HepG2 (cell line): ENCODE data around the gene C20orf204. TPM values are rescaled to one million over a fixed set of nuclear protein-coding genes. Genes with fewer than 3 reads are reported as not detected.

ENCODE experiments used
- ARID5B ChIP-seq: IDR thresholded peaks from 2 replicates; pipeline ENCODE4 v1.4.0; 2020; ENCODE audit warnings: mild to moderate bottlenecking, missing genetic modification reagents
- ATAD3A ChIP-seq: sonication (generic); formaldehyde crosslinking; IDR thresholded peaks from 2 replicates; pipeline ENCODE4 v1.4.0; 2020; ENCODE audit warnings: missing genetic modification reagents
- BCL6 ChIP-seq: IDR thresholded peaks from 2 replicates; pipeline ENCODE4 v1.6.1; 2016; ENCODE audit warnings: missing genetic modification reagents, missing compliant biosample characterization
- ETV6 ChIP-seq: sonication (generic); formaldehyde crosslinking; conservative IDR thresholded peaks from 2 replicates; pipeline ENCODE4 v1.4.0; 2020; ENCODE audit warnings: missing genetic modification reagents
- KAT2B ChIP-seq: fragments of 150-350 bp; IDR thresholded peaks from 2 replicates; pipeline ENCODE4 v1.6.1; 2014; ENCODE audit warnings: low read depth, low read length, borderline replicate concordance
- MBD4 ChIP-seq: IDR thresholded peaks from 2 replicates; pipeline ENCODE4 v1.6.1; 2012; ENCODE audit warnings: low read length, inconsistent platforms, borderline replicate concordance
- MYC ChIP-seq: sonication (generic); formaldehyde crosslinking; IDR thresholded peaks from 2 replicates; pipeline ENCODE4 v1.9.0; 2021; ENCODE audit warnings: missing genetic modification reagents, borderline replicate concordance
- RBAK ChIP-seq: sonication (generic); formaldehyde crosslinking; IDR thresholded peaks from 2 replicates; pipeline ENCODE4 v1.5.1; 2020; ENCODE audit warnings: mild to moderate bottlenecking, missing genetic modification reagents
- SKI ChIP-seq: fragments of 450-650 bp; IDR thresholded peaks from one replicate; pipeline ENCODE4 v1.6.1; 2018; ENCODE audit warnings: mild to moderate bottlenecking; ENCODE audit not compliant: partially characterized antibody
- SMYD3 ChIP-seq: sonication (generic); formaldehyde crosslinking; IDR thresholded peaks from 2 replicates; pipeline ENCODE4 v1.8.1; 2023; ENCODE audit warnings: mild to moderate bottlenecking, missing genetic modification reagents
- SPEN ChIP-seq: sonication (generic); formaldehyde crosslinking; IDR thresholded peaks from 2 replicates; pipeline ENCODE4 v1.5.1; 2020; ENCODE audit warnings: low read depth, mild to moderate bottlenecking, missing genetic modification reagents
- TFAP4 ChIP-seq: sonication (generic); IDR thresholded peaks from 2 replicates; pipeline ENCODE4 v1.6.1; 2016; ENCODE audit warnings: low read depth, borderline replicate concordance
- TOPORS ChIP-seq: sonication (generic); formaldehyde crosslinking; IDR thresholded peaks from 2 replicates; pipeline ENCODE4 v1.8.0; 2023; ENCODE audit warnings: mild to moderate bottlenecking, missing genetic modification reagents
- ZGPAT ChIP-seq: IDR thresholded peaks from 2 replicates; pipeline ENCODE4 v1.6.1; 2016; ENCODE audit warnings: mild to moderate bottlenecking
- ZNF331 ChIP-seq: sonication (generic); formaldehyde crosslinking; IDR thresholded peaks from 2 replicates; pipeline ENCODE4 v1.4.0; 2020; ENCODE audit warnings: missing genetic modification reagents
- ZZZ3 ChIP-seq: sonication (generic); formaldehyde crosslinking; IDR thresholded peaks from 2 replicates; pipeline ENCODE4 v1.4.0; 2020; ENCODE audit warnings: missing genetic modification reagents, mild to moderate bottlenecking, borderline replicate concordance
- polyA plus RNA-seq, 8 experiments: library from polyadenylated mRNA; depleted of rRNA in 3 of 8; stranded (reverse) in 7 of 8; unstranded in 1 of 8; fragments of >200 nt; fragmentation: Illumina TruSeq in 4 of 8; extraction: Trizol in 4 of 8; gene quantifications; 2 replicates each; pipeline versions ENCODE4 v1.2.1 to v1.2.3, GENCODE V29; 2011 to 2016; ENCODE audit warnings: low read depth in 4 of 8, missing spikeins in 1 of 8, mixed read lengths in 1 of 8; ENCODE audit not compliant: insufficient read depth in 1 of 8
- total RNA-seq, 5 experiments: library from RNA; depleted of rRNA; stranded (reverse); fragments of >200 nt; fragmentation: Illumina TruSeq; extraction: Trizol; gene quantifications; 2 replicates each; pipeline ENCODE4 v1.2.3, GENCODE V29; 2016; ENCODE audit warnings: low read depth in 1 of 5
- TF ChIP-seq, protein P1 (sequence below): fragments of 450-650 bp; IDR thresholded peaks from 2 replicates; pipeline ENCODE4 v1.6.1; 2016
- TF ChIP-seq, protein P2 (sequence below): sonication (generic); formaldehyde crosslinking; IDR thresholded peaks from 2 replicates; pipeline ENCODE4 v1.9.0; 2021; ENCODE audit warnings: missing genetic modification reagents, borderline replicate concordance
- TF ChIP-seq, protein P3 (sequence below): sonication (generic); formaldehyde crosslinking; IDR thresholded peaks from 2 replicates; pipeline ENCODE4 v1.5.0; 2020; ENCODE audit warnings: missing genetic modification reagents

C20orf204 gene
- total and polyA plus RNA-seq, 2 of the 13 experiments (the other 11 are each of a cell fraction or from before 2014, with no cell fraction given), result 22.1 to 80.0 TPM

DNA sequence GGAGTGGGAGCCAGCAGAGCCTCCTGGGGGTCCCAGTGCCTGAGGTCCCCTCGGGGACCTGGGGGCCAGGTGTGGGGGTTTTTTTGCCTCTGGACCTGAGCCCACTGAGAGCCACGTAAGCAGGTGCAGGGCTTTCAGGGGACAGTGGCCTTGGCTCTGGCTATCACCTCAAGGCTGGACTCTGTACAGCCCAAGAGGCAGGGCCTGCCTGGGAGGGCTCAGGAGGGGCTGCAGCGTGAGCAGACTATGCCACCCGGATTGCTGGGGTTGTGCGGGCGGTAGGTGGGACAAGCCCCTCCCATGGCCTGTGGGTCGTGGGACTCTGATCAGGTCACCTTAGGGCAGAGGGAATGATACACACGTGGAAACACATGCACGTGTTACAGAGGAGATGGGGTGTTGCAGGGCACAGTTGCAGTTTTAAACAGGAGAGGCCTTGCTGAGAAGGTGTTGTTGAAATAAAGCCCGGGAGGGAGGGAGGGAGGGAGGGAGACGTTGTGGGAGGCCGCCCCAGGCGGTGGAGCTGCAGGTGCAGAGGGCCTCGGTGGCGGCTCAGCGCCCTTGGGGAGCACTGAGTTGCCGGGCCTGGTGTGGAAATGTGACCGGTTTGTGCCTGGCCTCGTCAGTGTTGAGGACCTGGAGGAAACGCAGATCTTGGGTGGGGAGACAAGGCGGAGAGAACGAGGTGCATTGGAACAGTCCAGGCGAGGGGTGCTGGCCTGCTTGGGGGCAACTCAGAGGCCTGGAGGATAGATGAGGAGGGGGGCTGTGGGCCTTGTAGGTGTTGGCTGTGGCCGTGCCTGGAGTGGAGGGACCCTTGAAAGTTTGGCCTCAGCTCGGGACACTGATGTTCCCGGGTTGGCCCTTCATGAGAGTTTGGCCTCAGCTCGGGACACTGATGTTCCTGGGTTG is 29.3 kb downstream of the C20orf204 start (continued):
- peak; percentile 10; the same call in 1 of the 2 replicates for TF ChIP-seq BCL6
- TF ChIP-seq SMYD3 (CRISPR knock-in tag), result 0 out of 2 replicates have a peak, but pooled peaks have one; percentile 34
- 0 out of 2 replicates have a peak, but pooled peaks have one; percentile 46 for TF ChIP-seq TOPORS
- 0 out of 2 replicates have a peak, but pooled peaks have one; percentile 16 for TF ChIP-seq RBAK (CRISPR knock-in tag)
- TF ChIP-seq ZNF331, result peak; percentile 77
- TF ChIP-seq ZZZ3 (CRISPR knock-in tag), result peak; percentile 69; the same call in 1 of the 2 replicates
- TF ChIP-seq ETV6 (CRISPR knock-in tag), result peak; percentile 59; the same call in 1 of the 2 replicates
- no peak; the same call in 1 of the 2 replicates for TF ChIP-seq ARID5B (CRISPR knock-in tag)
- no peak for TF ChIP-seq MBD4
- TF ChIP-seq, protein P1, sequence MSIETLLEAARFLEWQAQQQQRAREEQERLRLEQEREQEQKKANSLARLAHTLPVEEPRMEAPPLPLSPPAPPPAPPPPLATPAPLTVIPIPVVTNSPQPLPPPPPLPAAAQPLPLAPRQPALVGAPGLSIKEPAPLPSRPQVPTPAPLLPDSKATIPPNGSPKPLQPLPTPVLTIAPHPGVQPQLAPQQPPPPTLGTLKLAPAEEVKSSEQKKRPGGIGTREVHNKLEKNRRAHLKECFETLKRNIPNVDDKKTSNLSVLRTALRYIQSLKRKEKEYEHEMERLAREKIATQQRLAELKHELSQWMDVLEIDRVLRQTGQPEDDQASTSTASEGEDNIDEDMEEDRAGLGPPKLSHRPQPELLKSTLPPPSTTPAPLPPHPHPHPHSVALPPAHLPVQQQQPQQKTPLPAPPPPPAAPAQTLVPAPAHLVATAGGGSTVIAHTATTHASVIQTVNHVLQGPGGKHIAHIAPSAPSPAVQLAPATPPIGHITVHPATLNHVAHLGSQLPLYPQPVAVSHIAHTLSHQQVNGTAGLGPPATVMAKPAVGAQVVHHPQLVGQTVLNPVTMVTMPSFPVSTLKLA, result peak; percentile 61
- peak; percentile 57 for TF ChIP-seq SPEN (CRISPR knock-in tag)
- peak; percentile 89 for TF ChIP-seq MYC
- peak; percentile 43; the same call in 1 of the 2 replicates for TF ChIP-seq ZGPAT (CRISPR knock-in tag)
- TF ChIP-seq KAT2B, result no peak
- TF ChIP-seq, protein P2, sequence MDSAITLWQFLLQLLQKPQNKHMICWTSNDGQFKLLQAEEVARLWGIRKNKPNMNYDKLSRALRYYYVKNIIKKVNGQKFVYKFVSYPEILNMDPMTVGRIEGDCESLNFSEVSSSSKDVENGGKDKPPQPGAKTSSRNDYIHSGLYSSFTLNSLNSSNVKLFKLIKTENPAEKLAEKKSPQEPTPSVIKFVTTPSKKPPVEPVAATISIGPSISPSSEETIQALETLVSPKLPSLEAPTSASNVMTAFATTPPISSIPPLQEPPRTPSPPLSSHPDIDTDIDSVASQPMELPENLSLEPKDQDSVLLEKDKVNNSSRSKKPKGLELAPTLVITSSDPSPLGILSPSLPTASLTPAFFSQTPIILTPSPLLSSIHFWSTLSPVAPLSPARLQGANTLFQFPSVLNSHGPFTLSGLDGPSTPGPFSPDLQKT, result no peak
- peak; percentile 45; the same call in 1 of the 2 replicates for TF ChIP-seq ATAD3A (CRISPR knock-in tag)
- TF ChIP-seq, protein P3, sequence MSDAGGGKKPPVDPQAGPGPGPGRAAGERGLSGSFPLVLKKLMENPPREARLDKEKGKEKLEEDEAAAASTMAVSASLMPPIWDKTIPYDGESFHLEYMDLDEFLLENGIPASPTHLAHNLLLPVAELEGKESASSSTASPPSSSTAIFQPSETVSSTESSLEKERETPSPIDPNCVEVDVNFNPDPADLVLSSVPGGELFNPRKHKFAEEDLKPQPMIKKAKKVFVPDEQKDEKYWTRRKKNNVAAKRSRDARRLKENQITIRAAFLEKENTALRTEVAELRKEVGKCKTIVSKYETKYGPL (CRISPR knock-in tag), result no peak
- peak; percentile 49 for TF ChIP-seq SKI
- TF ChIP-seq TFAP4, result peak; percentile 48; the same call in 1 of the 2 replicates
